ENCODE data around the gene PDCD1.
A peak's percentile ranks its signal among the peaks of the same experiment; 100 is the strongest.

PDCD1 gene

DNA sequence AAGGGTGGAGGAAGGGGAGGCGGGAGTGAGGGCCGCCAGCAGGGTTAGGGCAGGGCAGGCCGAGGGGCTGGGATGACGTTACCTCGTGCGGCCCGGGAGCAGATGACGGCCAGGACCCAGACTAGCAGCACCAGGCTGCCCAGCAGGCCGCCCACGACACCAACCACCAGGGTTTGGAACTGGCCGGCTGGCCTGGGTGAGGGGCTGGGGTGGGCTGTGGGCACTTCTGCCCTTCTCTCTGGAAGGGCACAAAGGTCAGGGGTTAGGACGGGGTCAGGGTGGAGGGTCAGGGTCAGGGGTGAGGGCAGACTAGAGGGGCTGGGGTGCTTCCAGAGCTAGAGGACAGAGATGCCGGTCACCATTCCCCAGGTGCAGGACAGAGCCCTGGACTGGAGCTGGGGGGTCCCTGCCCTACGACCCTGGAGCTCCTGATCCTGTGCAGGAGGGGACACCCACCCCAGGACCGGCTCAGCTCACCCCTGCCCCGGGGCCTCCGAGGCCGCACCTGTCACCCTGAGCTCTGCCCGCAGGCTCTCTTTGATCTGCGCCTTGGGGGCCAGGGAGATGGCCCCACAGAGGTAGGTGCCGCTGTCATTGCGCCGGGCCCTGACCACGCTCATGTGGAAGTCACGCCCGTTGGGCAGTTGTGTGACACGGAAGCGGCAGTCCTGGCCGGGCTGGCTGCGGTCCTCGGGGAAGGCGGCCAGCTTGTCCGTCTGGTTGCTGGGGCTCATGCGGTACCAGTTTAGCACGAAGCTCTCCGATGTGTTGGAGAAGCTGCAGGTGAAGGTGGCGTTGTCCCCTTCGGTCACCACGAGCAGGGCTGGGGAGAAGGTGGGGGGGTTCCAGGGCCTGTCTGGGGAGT, 6.3 kb downstream of the PDCD1 start:
- no peak for DNase-seq (ENCODE audit: low read depth in 3 of 3)

DNA sequence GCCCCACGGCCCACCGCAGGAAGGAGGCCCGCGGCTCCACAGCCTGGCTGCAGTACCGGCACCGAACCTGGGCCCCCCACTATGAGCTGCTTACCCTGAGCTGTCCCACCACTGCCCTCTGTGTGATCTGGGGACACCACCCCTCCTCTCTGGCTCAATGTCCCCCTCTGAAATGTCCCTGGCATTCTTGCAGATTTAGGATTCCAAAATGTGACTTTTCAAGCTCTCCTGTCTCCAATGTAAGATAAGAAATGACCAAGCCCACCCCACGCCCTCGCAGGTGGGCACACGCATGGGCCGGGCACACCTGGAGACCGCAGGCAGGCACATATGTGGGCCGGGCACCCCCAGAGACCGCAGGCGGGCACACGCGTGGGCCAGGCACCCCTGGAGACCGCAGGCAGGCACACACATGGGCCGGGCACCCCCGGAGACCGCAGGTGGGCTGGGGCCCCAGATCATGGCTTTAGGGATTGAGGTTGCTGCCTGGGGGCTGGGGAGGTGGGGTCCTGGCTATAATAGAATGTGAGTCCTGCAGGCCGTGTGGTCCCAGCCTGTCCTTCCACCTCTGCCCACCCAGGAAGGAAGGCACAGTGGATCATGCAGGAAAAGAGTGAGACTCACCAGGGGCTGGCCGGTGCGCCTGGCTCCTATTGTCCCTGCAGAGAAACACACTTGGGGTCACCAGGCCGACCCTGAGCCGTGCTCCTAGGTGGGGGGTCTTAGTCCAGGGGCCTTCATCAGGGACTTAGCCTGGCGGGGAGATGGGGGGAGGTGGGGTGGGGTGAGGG, 7.2 kb downstream of the PDCD1 start:
- DNase-seq (ENCODE audit: low read depth in 3 of 3), result no peak

GRCh38 chr2:241850544-241851324, 8.0 kb downstream of the PDCD1 start:
- DNase-seq (ENCODE audit: low read depth in 3 of 3), result no peak

DNA sequence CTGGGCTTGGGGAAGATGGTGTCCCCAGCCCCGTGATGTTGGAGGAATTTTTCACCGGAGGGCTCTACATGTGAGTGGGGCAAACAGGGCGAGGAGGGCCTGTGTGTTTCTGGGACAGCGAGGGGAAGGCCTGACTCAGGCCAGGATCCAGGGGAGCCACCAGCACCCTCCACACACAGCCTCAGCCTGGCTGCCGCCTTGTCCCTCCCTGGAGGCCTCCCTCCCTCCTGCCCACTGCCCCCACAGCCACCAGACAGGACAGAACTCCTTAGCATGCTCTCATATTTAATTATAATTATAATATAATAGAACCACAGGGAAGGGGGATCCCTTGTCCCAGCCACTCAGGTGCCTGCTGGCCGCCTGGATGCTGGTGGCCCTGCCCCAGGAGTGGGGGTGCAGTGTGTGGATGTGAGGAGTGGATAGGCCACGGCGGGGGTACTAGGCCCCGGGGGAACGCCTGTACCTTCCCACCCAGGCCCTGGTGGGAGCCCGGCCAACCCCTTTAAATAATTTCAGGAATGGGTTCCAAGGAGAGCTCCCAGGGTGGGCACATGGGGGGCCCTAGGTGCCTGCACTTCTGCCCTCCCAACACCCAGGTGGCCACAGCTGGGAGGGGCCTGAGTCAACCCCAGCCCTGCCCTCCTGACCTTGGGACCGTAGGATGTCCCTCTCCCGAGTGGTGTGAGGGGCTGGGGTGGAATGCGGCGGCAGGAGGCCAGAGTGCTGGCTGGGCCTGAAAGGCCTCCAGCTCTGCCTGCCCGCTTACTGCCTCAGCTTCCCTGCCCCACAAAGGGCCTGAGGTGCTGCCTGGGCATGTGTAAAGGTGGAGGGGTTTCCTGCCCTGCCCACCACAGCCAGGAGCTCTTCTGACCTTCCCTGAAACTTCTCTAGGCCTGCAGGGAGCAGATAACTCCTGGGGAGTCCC, 8.8 kb downstream of the PDCD1 start:
- DNase-seq (ENCODE audit: low read depth in 3 of 3), result no peak

GRCh38 chr2:241848761-241849615, 9.7 kb downstream of the PDCD1 start:
- DNase-seq (ENCODE audit: low read depth in 3 of 3), result no peak

DNA sequence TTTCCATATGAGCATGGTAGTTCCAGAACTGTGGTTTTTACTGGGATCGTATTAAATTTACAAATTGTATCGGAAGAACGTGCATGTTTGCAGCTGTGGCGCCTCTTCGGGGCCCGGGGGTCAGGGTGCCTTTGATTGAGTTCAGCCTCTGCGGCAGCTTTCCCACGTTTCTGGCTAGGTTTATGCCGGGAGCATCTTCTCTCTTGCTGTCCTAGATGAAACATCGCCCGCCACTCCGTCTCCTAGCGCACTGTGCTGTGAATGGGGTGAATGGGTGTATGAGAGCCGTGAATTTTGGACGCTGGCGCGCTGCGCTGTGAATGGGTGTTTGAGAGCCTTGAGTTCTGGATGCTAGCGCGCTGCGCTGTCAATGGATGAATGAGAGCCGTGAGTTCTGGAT, 12.3 kb downstream of the PDCD1 start:
- DNase-seq (ENCODE audit: low read depth in 3 of 3), result no peak

DNA sequence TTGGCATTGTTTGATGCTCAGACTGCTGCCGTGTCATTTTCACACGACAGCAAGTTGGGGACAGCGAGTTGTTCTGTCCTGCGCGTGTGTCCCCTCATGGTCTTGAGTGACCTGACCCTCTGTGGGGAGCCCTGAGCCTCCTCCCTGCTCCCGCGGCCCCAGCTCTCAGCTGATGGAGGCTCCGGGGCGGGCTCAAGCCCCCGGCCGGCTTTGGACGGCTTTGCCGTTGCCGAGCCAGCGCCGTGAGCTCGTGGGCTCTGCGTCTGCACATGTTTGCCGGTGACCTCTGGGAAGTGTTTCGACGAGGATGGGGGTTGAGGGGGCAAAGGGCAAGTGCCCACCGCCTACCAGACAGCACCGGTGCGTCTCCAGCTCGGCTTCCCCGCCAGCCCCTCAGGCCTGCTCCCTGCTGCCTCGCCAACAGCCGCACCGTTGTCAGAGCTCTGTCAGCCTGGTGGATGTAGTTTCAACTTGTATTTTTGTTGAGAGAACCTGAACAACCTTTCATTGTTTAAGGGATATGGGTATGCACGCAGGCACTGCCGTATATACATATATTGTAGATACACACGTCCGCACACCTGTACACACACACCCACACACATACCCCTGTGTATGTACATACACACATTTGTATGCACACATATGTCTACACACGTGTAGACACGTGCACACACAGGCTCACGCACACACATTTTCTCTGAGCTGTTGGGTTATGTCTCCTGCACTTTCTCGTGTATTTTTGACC, 13.7 kb downstream of the PDCD1 start:
- DNase-seq (ENCODE audit: low read depth in 3 of 3), result no peak

DNA sequence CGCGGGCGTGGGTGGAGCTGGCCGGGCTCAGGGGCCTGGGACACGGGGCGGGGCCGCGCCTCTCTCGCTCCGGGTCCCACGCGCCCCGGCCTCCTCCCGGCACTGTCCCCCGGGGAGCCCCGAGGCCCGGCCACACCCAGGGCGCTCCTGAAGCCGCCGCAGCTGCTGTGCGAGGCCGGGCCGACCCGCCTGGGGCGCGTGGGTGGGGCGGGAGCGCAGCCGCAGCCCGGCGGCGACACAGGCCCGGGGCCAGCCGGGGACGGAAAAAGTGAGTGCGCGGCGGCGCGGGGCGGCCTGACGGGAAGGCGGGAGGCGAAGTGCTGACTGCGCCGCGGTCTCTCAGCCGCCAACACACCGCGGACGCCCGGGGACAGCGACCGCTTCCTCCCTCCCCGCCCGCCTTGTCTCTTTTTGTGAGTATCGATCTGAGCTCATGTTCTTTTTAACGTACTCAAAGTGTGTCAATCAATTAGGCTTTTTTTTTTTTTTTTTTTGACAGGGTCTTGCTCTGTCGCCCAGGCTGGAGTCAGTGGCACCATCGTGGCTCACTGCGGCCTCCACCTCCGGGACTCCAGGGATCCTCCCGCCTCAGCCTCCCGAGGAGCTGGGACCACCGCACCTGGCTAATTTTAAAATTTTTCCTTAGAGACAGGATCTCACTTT, 14.5 kb downstream of the PDCD1 start:
- DNase-seq (ENCODE audit: low read depth in 3 of 3), result peak; percentile 66 to 92 (median 74)

DNA sequence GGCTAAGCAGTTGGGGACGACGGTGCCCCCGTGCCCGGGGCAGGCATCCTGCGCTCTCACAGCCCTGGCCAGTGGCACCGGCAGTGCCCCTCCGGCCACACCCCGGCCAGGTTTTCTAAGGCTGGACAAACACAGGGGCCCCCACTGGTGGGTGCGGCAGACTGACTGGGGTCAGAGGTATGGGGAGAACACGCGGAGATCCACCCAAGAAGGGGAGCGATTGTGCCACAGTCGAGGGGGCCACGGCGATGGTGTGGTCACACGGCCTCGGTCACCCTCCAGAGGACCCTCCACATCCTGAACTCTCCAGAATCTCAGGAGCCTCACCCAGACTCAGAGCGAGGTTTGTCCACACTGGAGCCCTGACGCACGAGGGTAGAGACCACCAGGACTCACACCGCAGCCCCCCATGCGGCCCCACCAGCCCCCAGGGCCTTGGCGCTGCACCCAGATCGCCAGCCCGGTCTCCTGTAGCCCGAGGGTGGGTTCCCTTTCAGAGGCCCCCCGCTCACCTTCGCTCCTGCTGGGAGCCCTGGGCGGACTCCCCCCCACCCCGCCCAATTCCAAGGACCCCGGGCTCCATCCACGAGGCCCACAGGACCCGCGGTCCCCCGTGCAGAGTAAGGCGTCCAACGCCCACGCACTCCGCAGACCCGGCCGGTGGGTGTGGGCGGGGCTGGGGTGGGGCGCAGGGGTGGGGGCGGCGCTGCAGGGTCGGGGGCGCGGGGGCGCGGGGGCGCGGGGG, 15.2 kb downstream of the PDCD1 start:
- no peak for DNase-seq (ENCODE audit: low read depth in 3 of 3)

- DNase-seq (ENCODE audit: low read depth in 3 of 3), result peak in 1 of 3 experiments; percentile 50
Observed at GRCh38 chr2:241842620-241843211, 16.0 kb downstream of the PDCD1 start.

GRCh38 chr2:241842067-241842415, 16.7 kb downstream of the PDCD1 start:
- DNase-seq (ENCODE audit: low read depth in 3 of 3), result no peak

DNA sequence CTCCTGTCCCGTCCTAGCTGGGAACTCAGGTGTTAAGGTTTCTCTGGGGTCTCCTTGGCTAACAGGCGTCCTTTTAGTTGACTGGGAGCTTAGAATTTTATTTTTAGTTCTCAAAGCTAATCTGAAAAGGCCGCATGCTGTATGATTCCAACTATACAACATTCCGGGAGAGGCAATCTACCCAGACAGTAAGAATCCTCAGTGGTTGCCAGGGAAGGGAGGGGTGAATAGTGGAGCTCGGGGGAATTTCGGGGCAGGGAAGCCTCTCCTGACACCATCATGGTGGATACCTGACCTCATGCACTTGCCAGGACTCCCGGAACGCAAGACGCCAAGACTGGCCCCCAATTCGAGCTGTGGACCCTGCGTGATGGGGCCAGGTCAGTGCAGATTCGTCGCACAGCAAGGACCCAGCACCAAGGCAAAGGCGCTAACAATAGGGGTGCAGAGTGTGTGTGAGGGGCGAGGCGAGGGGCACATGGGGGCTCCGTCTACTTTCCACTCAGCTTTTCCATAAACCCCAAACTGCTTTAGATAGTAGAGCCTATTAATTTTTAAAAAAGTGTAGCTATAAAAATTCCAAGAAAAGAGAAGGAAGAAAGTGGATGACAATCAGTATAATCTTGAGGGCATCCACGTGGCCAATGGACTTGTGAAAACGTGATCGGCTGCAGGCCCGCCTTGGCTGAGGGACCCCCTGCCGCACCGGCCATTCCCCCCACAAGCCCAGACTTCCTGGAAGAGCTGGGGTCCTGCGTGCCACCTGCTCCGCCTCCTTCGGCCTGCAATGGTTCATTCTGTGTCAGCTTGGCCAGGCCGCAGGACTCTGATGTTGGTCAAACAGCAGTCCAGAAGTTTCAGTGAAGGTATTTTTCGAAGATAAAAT, 17.3 kb downstream of the PDCD1 start:
- DNase-seq (ENCODE audit: low read depth in 3 of 3), result no peak

- DNase-seq (ENCODE audit: low read depth in 3 of 3), result no peak
Observed at GRCh38 chr2:241837197-241837965, 21.3 kb downstream of the PDCD1 start.

DNA sequence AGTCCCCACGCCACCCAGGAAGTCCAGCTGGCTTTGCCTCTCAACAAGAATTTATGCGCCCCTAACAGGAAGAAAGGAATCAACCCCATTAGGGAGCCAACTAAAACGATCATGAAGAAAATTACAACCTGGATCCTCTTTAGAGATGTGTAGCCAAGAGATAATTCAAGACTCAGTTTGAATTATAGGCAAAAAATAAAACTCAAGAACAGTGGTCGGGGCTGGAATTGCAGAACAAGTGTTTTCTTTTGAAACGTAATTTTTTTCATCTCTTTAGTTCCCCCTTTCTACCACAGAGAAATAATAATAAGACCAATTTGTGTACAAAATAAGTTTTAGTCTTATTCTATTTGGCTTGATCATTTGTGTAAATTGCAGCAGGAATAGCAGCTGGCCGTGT, 22.4 kb downstream of the PDCD1 start:
- DNase-seq (ENCODE audit: low read depth in 3 of 3), result no peak

DNA sequence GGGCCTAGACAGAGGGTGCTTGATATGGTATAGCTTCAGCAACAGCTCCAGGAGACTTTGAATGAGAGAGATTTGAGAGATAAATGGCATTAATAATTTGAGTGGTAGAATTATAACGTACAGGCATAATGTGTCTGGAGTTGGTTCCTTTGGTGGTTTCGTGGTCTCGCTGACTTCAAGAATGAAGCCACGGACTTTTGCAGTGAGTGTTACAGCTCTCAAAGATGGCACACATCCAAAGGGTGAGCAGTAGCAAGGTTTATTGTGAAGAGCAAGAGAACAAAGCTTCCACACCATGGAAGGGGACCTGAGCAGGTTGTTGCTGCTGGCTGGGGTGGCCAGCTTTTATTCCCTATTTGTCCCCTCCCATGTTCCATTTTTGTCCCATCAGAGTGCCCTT, 23.1 kb downstream of the PDCD1 start:
- DNase-seq (ENCODE audit: low read depth in 3 of 3), result no peak
